Subcutaneous adipose tissue (tissue), 4 donors: ENCODE results near the gene SLC44A2. TPM values are rescaled to one million over a fixed set of nuclear protein-coding genes. Genes with fewer than 3 reads are reported as not detected.

ENCODE experiments used
- total RNA-seq, 4 donors: library from RNA; depleted of rRNA; stranded (reverse); fragments of >200 nt; gene quantifications; one replicate each; pipeline ENCODE4 v1.1.0, GENCODE V29; 2016
- TF ChIP-seq, protein P1 (sequence below): fragments of 450-650 bp; IDR thresholded peaks from one replicate; pipeline ENCODE4 v1.5.1; 2016; ENCODE audit warnings: low read depth, mild to moderate bottlenecking, control low read depth, antibody characterized with exemption, moderate library complexity

SLC44A2 gene
- 100 to 1,000 TPM in 1 of 4 donors, 10 to 100 TPM in 3; 52.0 to 112 (median 56.9) TPM for total RNA-seq

DNA sequence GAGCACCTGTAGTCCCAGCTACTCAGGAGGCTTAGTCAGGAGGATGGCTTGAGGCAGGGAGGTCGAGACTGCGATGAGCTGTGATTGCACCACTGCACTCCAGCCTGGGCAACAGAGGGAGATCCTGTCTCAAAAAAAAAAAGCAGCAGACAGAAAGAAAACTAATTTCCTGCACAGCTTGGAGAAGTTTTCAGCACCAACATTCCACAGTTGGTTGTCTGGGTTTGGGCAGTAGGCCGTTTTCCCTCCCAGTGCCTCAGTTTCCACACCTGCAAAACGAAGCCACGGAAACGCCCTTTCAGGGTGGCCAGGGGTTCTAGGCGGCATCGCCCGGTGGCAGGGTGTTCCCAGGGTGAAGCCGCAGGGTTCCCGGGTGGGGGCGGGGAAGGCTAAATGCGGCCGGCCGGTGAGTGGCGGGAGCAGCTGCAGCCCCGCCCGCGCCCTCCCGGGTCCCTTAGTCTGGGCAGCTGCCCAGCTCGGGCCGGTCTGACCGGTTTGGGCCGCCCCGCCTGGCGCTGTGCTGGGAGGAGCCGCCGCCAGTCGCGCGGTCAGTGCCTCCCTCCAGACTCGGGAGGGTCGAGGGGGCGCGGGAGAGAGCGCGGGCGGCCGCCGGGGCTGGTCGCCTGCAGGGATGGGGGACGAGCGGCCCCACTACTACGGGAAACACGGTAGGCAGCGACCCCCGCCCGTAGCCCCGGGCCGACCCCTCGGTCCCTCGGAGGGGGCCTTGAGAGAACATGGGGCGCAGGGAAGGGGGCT is at the start of gene SLC44A2:
Gene SLC44A2 (plus strand): TSS at position 551 of the 759 bp plus-strand sequence. CDS start 81 bp downstream, at position 632.
- TF ChIP-seq, protein P1, sequence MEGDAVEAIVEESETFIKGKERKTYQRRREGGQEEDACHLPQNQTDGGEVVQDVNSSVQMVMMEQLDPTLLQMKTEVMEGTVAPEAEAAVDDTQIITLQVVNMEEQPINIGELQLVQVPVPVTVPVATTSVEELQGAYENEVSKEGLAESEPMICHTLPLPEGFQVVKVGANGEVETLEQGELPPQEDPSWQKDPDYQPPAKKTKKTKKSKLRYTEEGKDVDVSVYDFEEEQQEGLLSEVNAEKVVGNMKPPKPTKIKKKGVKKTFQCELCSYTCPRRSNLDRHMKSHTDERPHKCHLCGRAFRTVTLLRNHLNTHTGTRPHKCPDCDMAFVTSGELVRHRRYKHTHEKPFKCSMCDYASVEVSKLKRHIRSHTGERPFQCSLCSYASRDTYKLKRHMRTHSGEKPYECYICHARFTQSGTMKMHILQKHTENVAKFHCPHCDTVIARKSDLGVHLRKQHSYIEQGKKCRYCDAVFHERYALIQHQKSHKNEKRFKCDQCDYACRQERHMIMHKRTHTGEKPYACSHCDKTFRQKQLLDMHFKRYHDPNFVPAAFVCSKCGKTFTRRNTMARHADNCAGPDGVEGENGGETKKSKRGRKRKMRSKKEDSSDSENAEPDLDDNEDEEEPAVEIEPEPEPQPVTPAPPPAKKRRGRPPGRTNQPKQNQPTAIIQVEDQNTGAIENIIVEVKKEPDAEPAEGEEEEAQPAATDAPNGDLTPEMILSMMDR: no peak

DNA sequence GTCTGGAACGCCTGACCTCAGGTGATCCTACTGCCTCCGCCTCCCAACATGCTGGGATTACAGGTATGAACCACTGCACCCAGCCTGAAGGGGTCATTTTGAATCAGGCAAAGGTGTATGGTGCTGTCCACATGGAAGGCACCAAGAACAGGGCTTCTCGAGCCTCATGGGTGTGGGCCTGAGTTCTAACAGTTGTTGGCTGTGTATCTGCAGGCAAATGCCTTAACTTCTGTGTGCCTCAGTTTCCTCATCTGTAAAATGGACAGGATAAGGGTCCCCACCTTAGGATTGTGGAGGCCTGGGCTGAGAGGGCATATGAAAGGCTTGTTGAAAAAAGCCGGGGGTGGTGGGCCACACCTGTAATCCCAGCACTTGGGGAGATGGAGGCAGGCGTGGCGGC is 47.4 kb upstream of the SLC44A2 start:
- TF ChIP-seq, protein P1: no peak

DNA sequence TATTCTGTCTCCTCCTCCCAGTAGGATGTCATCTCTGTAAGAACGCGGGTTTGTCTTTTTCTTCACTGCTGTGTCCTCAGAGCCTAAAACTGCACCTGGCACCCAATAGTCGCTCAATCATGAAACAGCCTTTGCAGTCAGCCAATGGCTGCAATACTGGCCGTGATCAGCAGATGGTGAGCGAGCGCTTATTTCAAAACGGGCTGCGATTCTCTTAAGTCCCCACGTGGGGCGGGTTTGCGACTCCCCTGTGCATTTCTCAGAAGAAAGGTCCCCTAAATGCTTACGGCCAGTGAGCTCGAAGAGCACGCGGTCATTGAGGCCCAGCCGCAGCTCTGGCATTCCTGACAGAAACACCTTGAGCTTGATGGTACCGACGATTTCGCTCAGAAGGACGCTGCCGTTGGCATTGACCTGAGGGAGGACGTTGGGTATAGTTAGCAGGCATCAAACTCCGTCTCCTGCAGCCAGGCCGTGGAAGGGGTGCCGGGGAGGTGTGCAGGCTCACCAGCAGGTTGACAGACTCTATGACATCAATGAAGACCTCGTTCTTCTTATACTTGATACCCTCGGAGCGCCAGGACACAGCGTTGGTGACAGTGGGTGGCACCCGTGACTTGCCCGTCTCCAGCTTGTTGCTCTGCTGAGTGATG is 44.2 kb upstream of the SLC44A2 start:
- TF ChIP-seq, protein P1: no peak

DNA sequence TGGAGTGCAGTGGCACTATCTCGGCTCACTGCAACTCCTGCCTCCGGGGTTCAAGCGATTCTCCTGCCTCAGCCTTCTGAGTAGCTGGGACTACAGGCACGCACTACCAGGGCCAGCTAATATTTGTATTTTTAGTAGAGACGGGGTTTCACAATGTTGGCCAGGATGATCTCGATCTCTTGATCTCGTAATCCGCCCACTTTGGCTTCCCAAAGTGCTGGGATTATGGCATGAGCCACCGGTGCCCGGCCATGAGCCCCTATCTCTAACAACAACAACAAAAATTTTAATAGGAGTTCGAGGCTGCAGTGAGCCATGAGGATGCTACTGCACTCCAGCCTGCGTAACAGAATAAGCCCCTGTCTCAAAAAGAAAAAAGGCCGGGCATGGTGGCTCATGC is 43.3 kb upstream of the SLC44A2 start:
- TF ChIP-seq, protein P1: no peak

DNA sequence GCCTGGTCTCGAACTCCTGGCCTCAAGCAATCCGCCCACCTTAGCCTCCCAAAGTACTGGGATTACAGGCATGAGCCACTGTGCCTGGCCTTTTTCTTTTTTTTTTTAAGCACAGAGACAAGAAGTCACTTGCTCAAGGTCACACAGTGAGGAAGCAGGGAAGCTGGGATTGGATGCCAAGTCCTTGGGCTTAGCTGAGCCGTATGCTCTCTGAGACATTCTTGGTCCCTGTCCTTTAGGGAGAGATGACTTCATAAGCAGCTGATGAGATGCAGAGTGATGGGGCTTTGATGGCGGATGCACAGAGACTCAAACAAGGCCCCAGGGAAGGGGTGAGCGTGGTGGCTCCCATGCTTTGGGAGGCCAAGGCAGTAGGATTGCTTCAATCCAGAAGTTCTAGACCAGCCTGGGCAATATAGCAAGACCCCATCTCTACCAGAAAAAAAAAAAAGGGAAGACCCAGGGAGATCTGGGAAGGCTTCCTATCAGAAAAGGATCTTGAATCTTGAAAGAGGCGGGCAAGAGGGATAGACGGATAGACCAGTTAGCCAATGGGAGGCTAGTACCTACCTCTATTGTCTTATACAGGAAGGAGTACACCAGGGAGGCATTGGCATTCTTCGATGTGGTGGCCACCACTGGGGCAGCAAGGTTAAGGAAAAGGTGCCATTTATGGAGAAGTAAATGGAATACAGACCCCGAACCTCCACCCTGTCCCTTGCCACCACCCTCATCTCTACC is 42.1 kb upstream of the SLC44A2 start:
- TF ChIP-seq, protein P1: no peak

DNA sequence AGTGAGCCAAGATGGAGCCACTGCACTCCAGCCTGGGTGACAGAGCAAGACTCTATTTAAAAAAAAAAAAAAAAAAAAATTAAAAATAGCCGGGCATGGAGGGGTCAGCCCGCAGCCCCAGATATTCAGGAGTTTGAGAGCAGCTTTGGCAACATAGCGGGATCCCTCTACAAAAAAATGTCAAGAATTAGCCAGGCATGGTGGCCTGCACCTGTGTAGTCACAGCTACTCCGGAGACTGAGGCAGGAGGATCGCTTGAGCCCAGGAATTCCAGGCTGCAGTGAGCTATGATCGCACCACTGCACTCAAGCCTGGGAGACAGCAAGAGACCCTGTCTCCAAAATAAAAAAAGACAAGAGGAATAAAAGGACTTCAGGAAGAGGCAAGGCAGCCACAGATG is 39.0 kb upstream of the SLC44A2 start:
- TF ChIP-seq, protein P1: no peak
